Measurements from ENCODE around the gene ADGRB3. TPM values are rescaled to one million over a fixed set of nuclear protein-coding genes. Genes with fewer than 3 reads are reported as not detected.
"Not testable (repeated sequence)": the region's sequence is repeated elsewhere in the genome, so short reads cannot be mapped to it uniquely, and the experiment has no call there.

The ADGRB3 gene
- polyA plus RNA-seq, 1 donor, result 0.70 TPM

DNA sequence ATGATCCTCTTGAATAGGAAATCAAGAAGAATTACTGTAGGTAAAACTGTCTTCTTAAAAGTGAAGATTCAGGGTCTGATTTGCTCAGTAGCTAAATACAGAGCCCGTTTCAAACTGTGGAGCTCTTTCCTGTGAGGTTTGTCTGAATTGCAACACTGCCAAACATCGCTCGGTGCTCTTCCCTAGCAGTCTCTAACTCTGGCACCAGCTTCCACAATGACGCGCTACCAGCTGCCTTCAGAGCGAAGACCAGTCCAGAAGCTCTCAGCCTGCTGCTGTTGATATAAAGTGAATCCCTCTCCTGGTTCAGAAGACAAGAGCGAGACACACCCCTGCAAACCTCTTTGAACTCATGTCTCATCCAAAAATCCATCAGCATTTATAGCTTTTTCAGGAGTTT, 714.7 kb downstream of the ADGRB3 start:
- DNase-seq, result peak; percentile 82

DNA sequence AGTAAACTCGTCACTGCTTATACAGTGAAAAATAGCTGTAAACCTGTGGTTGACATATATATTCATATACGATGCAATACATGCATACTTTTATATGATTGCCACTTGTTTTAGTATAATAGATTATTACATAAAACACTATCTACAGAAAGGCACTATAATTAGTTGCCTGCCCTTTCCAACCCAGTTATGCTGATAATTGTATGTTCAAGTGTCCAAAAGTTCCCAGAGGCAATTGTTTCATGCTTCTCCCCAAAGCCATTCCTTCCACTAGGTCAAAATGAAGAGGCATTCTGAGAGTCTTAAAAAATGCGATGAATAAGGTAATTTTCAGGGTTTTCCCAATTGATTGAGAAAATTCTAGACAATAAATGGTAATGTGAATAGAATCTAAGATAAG, 727.1 kb downstream of the ADGRB3 start:
- DNase-seq, result no peak

DNA sequence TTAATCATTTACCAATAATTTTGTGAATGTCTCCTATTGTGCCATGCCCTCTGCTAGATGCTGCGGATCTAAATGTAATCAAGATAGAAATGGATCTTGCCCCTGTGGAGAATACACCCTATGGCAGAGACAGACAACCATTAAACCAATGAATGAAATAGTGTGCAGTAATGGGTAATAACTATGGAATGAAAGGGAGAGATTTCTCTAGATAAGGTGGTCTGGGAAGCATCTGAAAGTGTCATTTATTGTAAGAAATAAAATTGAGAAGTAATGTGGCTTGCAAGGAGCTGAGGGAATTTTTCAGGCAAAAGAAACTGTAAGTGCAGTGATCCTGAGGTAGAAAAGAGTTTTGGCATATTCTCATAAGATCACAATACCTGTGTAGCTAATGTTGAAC, 731.7 kb downstream of the ADGRB3 start:
- DNase-seq, result no peak

DNA sequence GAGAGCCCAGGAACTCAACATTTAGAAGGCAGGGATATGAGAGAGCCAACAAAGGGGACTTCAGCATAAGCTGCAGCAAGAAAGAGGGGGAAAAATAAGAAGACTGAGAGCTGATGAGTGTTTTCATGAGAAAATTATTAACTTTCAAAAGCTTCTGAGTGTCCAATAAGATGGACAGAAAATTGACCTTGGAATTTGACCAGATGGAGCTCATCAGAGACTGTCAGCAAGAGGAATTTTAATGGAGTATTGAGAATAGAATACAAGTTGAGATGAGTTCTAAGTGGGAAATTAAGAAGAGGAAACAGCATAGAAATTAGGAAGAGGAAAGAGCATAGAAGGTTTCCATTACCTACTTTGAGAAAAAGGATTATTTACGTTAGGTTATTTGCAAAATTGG, 733.5 kb downstream of the ADGRB3 start:
- no peak for DNase-seq

DNA sequence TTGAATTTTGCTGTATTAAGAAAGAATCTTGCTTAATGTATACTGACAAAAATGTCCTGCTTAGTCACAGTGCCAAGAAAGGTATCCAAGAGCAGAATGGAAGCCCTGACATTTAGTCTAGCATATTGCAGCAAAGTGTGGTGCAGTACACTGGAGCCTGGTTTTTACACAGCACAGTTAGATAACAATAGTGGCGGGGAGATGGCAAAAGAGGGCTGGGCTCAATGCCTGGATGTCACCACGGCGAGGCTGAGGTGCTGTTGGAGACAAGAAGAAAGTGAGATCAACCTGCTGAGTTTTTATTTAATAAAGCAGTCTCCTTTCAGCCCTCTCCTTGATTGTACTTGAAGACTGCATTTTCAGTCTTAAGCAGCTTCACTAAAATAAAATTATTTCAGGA, 735.7 kb downstream of the ADGRB3 start:
- no peak for DNase-seq

DNA sequence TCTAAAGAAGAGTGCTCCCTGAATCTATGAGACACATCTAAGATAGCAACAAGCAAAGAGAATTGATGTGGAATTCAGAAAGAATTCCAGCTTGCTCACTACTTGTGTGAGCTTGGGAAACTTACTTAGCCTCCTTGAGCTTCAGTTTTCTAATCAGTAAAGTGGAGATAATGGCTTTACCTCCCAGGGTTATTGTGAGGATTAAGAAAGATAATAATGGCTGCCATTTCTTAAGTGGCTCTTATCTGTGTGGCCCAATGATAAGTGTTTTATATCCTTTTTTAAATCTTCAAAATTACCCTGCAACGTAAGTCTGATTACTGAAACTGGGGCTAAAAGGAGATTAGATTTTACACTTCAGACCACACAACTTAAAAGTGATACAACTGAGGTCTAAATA, 743.2 kb downstream of the ADGRB3 start:
- no peak for DNase-seq

DNA sequence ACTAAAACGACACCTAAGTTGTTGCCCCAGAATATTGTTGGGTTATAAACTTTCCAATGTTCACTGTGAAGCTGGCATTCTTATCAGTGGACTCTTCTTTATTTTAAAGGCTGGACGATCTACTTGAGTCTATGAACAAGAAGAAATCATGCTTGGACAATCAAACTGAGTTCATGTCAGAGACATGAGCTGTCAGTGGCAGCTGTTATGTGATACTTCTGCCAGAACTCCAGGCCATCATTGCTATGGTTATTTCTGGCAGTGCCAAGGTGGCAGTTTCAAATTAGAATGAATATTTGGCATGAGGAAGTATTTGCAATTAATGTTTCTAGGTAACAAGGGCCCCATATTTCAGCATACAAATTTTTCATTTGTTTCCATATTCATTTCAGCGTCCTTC, 744.4 kb downstream of the ADGRB3 start:
- DNase-seq, result no peak

DNA sequence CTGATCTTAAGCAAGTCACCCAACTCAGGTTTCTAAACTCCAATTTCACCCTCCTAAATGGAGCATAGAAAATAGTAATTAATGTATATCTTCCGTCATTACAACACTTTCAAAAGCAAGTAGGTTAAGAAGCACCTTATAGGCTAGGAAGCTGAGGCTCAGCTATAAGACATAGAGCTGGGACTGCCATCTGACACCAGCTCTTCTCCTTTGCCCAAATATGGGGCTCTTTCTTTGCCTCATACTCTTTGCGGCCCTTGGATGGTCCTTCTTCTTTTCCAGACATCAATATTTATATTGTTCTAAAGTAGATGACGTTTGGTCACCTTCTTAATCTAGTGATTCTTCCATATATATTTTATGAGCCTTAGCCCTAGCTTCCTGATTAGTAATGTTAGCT, 748.5 kb downstream of the ADGRB3 start:
- no peak for DNase-seq

DNA sequence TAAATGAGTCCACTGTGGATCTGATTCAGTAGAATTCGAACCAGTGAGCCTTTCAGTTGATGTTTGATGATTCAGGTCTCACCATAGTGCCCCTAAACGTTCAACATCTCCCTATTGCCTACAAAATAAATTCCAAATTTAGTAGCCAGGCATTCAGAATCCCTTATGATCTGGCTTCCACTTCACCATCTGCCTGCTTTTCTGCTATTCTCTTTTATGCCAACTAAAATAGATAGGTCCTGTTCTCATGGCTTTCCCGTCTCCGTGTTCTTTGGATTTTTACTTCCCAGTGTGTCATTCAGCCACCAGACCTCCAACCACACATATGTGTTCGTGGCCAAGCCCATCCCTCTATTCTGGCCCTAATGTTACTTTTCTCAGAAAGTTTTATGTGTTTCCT, 751.3 kb downstream of the ADGRB3 start:
- no peak for DNase-seq

DNA sequence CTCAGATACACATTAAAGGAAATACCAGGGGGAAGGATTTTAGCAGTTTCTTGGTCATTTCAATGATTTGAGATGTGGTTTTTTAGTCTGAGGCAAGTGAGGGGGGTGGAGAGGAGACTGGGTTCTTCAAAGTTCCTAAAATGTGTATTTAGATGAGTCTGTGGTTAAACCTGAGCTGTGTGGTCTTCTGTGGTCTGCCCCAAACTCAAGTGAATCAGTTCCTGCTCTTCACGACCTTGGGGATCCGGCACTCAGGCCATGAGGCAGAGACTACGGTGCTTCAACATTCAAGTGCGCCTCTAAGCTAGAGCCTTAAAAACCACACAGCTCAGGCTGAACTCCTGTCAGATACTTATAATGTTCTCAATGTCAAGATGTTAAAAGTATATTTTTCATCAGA, 755.0 kb downstream of the ADGRB3 start:
- DNase-seq, result no peak

DNA sequence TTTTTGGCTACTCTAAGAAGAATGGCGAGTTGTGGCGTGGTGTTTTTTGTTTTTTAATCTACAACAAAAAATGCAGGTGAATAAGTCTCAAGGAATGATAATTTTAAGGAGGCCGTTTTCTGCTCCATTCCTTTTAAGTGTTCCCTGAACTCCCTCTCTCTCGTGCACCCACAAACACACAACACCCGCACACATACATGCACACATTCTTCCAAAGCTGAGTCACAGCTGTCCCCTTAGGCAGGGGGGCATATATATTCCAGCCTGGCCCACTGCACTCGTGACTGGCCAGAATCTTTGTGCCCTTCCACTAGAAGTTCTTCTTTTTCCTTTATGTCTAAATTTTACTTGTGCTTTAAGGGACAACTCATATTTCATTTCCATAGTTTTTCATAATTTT, 756.0 kb downstream of the ADGRB3 start:
- DNase-seq, result no peak

DNA sequence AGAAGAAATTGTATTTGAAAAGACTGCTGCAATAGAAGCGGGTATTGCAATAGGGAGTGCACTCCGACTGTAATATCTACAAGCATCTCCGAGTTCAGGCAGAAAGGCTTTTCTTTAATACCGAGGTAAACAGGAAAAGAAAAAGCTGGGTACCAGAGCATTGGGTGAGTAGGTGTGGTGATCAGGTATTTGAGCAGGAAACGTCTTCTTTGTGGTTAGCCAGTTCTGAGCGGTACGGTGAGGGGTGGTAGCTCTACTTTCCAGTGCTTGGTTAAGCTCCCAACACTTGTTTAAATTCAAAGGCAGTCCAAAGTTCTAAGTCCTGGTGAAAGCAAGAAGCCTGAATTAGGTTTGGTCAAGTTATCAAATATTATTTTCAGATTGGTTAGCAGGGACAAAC, 757.7 kb downstream of the ADGRB3 start:
- no peak for DNase-seq

DNA sequence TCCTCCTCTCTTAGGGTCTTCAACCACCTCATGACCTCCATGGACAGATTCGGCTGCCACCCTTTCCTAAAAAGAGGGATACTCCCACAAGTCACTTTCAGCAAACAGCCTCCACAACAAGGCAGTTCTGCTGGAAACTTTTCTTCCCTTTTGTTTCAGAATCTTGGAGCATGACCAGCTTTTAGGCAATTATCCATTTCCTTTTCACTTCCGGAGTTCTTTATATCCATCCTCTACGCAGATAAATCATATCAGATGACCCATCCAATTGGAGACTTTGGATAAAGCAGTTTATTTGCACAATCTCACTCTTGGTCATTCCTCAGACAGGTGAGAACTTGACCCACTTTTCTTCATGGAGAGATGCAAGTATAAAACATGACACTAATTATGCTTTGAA, 763.2 kb downstream of the ADGRB3 start:
- no peak for DNase-seq

DNA sequence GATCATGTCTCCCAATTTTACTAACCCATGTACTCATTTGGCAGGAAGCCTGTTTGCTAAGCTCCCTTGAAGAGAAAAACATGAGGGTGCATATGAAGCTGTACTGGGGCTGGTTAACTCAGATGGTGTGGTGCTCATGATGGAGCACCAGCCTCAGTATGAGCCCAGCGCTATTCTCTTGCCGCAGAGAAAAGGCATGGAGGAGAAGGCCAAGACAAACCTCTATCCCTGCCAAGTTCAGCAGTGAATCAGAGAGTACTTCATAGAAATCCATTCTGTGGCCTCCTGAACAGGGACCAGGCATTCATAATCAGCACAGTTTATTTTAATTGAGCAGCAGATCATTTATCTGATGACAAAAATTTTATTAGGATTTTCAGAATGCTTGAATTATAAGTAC, 763.6 kb downstream of the ADGRB3 start:
- no peak for DNase-seq

DNA sequence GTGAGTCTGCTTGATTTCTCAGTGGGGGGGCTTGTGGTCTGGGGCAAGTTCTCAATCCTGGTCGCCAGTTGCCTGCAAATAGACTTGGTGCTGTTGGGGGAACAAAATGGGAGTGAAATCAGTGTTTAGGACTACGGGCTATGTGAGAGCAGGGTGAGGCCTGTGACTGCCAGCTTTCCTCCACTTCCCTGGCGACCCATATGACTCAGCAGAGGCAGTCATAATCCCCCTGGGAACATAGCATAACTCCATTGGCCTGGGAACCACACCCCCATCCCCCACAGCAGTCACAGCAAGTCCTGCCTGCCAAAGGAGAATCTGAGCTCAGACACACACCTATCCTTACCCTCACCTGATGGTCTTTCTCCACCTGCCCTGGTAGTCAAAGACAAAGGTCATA, 773.8 kb downstream of the ADGRB3 start:
- no peak for DNase-seq

DNA sequence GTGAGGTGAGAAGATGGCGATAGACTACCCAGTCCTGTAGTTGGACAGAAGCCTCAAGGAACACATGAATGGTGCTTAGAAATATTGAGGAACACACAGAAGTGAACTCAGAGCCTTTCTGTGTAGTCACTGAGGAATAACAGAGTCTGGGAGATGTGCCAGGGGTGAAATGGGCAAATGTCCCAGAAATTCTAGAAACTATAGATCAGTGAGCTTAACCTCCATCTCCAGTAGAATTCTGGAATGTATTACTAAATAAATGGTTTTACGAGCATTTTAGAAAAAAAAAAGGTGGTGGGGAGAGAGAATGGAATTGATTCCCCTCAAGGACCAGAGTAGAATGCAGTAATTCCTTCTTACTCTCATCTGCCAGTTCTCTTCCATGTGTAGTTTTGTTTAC, 781.7 kb downstream of the ADGRB3 start:
- DNase-seq, result peak; percentile 32

DNA sequence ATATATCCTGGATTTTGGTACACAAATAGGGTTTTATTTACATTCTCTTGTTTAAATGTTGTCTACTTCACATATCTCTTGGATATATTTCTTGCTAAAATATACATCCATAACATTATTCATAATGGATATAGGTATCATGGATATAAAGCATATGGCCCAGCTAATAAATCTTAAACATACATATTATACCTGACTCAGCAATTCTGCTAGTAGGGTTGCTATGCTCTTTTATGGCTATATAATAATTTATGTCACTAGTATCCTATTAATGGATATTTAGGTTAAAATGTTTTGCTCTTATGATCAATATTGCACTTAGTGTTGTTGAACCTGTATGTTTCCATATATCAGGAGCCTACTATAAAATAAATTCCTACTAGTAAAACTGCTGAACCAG, 786.2 kb downstream of the ADGRB3 start:
- DNase-seq, result no peak

DNA sequence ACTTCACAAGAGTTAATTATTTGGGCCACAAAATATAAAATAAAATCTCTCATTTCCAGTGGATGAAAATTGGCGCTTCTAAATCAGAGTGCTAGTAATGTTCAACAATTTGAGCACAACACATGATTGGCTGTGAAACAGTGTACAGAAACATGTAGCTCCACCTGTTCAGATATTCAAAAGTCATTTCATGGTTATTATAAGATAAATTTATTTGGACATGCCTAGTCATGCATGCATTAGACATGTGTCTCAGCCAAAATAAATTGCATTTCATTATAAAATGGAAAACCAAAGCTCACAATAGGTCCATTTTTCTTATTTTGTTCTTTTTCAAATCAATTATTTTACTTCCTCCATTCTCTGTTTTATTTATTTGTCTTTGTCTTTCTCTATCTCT, 786.9 kb downstream of the ADGRB3 start:
- DNase-seq, result no peak

DNA sequence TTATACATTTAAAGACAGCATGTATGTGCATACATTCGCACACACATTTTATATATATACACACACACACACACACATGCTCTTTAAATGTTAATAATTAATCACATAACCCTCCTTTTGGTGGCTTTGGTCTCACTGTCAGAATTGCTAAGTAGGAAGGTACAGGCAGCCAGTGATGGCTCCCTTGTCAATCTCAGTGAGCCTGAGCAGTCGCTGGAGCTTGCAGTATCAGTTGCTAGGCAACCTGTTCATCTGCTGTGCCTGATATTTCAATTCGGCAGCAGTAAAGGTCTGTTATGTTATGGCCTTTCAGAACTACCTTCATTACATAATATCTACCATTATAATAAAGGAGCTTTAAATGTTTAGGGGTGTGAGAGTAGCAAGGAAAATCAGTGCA, 787.4 kb downstream of the ADGRB3 start:
- DNase-seq, result no peak

DNA sequence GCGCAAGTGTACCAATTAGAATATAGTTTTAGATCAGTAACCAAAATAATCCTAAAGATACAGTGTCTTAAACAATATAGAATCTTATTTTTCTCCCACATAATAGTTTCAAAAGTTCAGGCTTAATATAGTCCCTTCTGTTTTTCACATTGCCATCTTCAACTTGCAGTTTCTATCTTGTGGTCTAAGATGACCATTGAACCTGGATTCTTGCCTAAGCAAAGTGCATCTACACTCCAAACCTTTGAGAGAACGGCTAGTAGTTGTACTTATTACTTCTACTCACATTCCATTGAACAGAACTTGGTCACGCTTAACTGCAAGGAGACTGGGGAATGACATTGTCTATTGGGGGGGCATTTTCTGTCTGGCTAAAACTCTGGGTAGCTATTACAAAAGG, 788.7 kb downstream of the ADGRB3 start:
- DNase-seq, result no peak

DNA sequence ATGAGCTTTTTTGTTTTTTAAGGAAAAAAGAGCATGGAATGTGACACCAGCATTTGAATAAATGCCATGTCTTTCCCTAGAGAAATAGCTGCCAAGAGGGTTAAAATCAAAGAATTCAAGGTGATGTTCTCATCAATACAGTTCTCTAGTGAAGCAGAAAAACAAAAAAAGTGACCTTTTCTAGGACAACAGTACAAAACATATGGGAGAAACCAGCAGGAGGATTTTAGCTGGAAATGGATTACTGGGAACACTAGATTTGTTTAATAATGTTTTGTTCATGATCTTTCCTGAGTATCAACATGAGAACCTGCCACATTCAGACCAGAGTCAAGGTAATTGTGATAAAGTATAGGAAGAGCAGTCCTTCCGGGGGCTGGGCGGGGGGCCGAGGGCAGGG, 789.5 kb downstream of the ADGRB3 start:
- no peak for DNase-seq

DNA sequence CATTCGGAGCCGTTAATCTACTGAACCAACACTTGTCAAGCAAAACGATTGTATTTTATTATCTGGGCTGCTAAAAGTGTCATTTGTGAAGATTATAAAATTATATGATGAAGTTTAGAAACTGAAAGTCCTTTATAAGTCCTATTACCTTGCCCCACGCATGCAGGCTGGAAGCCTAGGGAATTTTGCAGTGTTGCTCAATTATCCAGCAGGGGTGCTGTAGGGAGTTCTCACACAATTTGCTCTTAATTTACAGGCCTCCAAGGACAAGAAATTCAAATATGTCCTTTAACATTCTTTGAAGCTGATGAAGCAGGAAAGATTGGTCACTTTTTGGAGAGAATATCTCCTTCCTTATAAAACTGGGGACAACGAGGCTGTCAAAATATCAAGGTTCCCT, 792.8 kb downstream of the ADGRB3 start:
- DNase-seq, result no peak

DNA sequence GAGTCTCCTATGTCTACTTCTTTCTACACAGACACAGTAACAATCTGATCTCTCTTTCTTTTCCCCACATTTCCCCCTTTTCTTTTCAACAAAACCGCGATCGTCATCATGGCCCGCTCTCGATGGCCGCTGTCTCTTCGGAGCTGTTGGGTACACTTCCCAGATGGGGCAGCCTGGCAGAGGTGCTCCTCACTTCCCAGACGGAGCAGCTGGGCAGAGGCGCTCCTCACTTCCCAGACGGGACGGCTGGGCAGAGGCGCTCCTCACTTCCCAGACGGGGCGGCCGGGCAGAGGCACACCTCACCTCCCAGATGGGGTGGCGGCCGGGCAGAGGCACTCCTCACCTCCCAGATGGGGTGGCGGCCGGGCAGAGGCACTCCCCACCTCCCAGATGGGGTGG, 797.1 kb downstream of the ADGRB3 start:
- DNase-seq, result not testable (repeated sequence)

DNA sequence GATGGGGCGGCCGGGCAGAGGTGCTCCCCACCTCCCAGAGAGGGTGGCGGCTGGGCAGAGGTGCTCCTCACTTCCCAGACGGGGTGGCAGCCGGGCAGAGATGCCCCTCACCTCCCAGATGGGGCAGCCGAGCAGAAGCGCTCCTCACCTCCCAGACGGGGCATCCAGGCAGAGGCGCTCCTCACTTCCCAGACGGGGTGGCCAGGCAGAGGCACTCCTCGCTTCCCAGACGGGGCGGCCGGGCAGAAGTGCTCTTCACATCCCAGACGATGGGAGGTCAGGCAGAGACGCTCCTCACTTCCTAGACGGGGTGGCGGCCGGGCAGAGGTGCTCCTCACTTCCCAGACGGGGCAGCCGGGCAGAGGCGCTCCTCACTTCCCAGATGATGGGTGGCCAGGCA, 798.0 kb downstream of the ADGRB3 start:
- DNase-seq, result not testable (repeated sequence)

DNA sequence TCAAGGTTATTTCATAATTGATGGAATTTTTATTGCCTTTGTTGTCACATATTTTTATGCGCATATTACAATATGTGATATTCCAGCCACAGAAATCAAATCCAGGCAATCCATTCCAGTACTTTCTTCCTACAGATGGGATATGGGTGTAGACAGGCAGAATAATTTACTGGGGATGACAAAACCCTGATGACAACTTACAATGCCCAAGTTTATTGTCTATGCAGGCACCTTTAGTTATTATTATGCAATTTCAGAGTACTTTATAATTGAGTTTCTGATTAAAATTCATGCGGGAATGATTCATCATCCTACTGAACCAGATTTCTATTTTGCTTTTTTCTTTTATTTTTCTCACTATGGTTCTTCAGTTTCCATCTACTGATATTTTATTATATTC, 803.0 kb downstream of the ADGRB3 start:
- no peak for DNase-seq
